K562 (cell line): ENCODE results near the gene GATA6. TPM values are rescaled to one million over a fixed set of nuclear protein-coding genes. Genes with fewer than 3 reads are reported as not detected.

Experiments
- ATAC-seq: fragments of 200-7000 bp; cut with Tn5 transposase; 3 replicates; pipeline ENCODE4 v1.9.1; 2020; ENCODE audit warnings: moderate library complexity
- BruUV-seq: library from RNA; stranded (reverse); fragments of 400-500 nt; replicated peaks from 2 replicates; lab custom pipeline; 2021; lab: Mats Ljungman, UMichigan
- CTCF ChIA-PET: fragments of 300-600 bp; formaldehyde crosslinking; extraction: SDS; loops from one replicate; lab custom pipeline; 2021; ENCODE audit warnings: low intra/inter-chr PET ratio; lab: Yijun Ruan, JAX
- POLR2A ChIA-PET: fragments of 300-600, 350-650 bp; sonication (Branson Sonifier 250); formaldehyde crosslinking; extraction: SDS; loops from one replicate; lab custom pipeline; 2021; ENCODE audit warnings: antibody characterized with exemption, inconsistent platforms; lab: Yijun Ruan, JAX
- DNase-seq, 4 experiments: peaks; one replicate each; pipeline versions ENCODE4 v3.0.0 to v3.0.0-alpha.2; 2011 to 2018; ENCODE audit warnings: low spot score in 3 of 4, mixed read lengths in 3 of 4; ENCODE audit errors: extremely low read depth in 1 of 4
- FAIRE-seq: peaks from 2 replicates; lab custom pipeline; 2011; peaks lifted over from hg19 to GRCh38; lab: Jason Lieb, UNC
- H2AFZ ChIP-seq: 2 replicates; pipeline ENCODE4 v1.6.0; 2011; ENCODE audit warnings: low read depth, low read length, control low read depth, inconsistent platforms
- H3K27ac ChIP-seq: fragments of 200-600 bp; 3 replicates; pipeline ENCODE4 v1.8.0; 2011; ENCODE audit warnings: low read depth, mild to moderate bottlenecking, control low read depth, inconsistent platforms, low read length, moderate library complexity, mixed read lengths; ENCODE audit errors: extremely low read depth
- H3K27me3 ChIP-seq, 2 experiments: fragments of 300-600 bp in 1 of 2; 2 replicates in 1 of 2; 3 replicates in 1 of 2; pipeline versions ENCODE4 v1.6.0 to v1.8.0; 2011; ENCODE audit warnings: inconsistent platforms in 2 of 2, low read length in 2 of 2, mild to moderate bottlenecking in 1 of 2, mixed read lengths in 1 of 2, moderate library complexity in 1 of 2; ENCODE audit not compliant: control insufficient read depth in 2 of 2, insufficient read depth in 2 of 2
- H3K36me3 ChIP-seq: fragments of 300-600 bp; 3 replicates; pipeline ENCODE4 v1.8.0; 2011; ENCODE audit warnings: mild to moderate bottlenecking, low read length, inconsistent platforms; ENCODE audit not compliant: control insufficient read depth, insufficient read depth
- H3K4me1 ChIP-seq, 2 experiments: fragments of 200-600 bp in 1 of 2; replicated peaks in 1 of 2; 2 replicates in 1 of 2; 3 replicates in 1 of 2; pipeline versions ENCODE4 v1.5.1 to v1.8.0; 2011; ENCODE audit warnings: inconsistent platforms in 2 of 2, low read length in 2 of 2, mild to moderate bottlenecking in 1 of 2, mixed read lengths in 1 of 2, moderate library complexity in 1 of 2; ENCODE audit not compliant: control insufficient read depth in 2 of 2, insufficient read depth in 2 of 2
- H3K4me2 ChIP-seq: 2 replicates; pipeline ENCODE4 v1.6.1; 2011; ENCODE audit warnings: low read length, control low read depth, inconsistent platforms, mixed read lengths; ENCODE audit not compliant: insufficient read depth
- H3K4me3 ChIP-seq: fragments of 200-600 bp; sonication (generic), shearing (Covaris generic); 2 replicates; pipeline ENCODE4 v1.5.1; 2016; ENCODE audit warnings: control low read depth, inconsistent platforms
- H3K79me2 ChIP-seq: fragments of 200-600 bp; 3 replicates; pipeline ENCODE4 v1.8.0; 2011; ENCODE audit warnings: low read length, inconsistent platforms; ENCODE audit not compliant: control insufficient read depth, insufficient read depth
- H3K9ac ChIP-seq, 2 experiments: 2 replicates each; pipeline versions ENCODE4 v1.6.0 to v1.6.1; 2011; ENCODE audit warnings: low read depth in 2 of 2, low read length in 2 of 2, control low read depth in 1 of 2, inconsistent platforms in 1 of 2, mild to moderate bottlenecking in 1 of 2, mixed read lengths in 1 of 2; ENCODE audit not compliant: insufficient read depth in 1 of 2
- H3K9me1 ChIP-seq: one replicate; pipeline ENCODE4 v1.6.0; 2011; ENCODE audit warnings: inconsistent platforms, mild to moderate bottlenecking, low read length, moderate library complexity; ENCODE audit not compliant: control insufficient read depth, insufficient read depth
- H3K9me3 ChIP-seq: replicated peaks from 2 replicates; pipeline ENCODE4 v1.5.1; 2011; ENCODE audit warnings: low read depth, low read length, inconsistent platforms; ENCODE audit not compliant: control insufficient read depth, insufficient read depth
- H4K20me1 ChIP-seq: replicated peaks from 2 replicates; pipeline ENCODE4 v1.6.1; 2011; ENCODE audit warnings: low read length, inconsistent platforms, mixed read lengths; ENCODE audit not compliant: control insufficient read depth, insufficient read depth
- CBFA2T2 ChIP-seq: fragments of 450-650 bp; conservative IDR thresholded peaks from 2 replicates; pipeline ENCODE4 v1.6.1; 2017; ENCODE audit warnings: mild to moderate bottlenecking
- CSDE1 ChIP-seq, 2 experiments: fragments of 450-650 bp; IDR thresholded peaks; 2 replicates each; pipeline ENCODE4 v1.6.1; 2016; ENCODE audit warnings: mild to moderate bottlenecking in 1 of 2
- E2F3 ChIP-seq: fragments of 250-450 bp; sonication (Bioruptor Pico); IDR thresholded peaks from 2 replicates; pipeline ENCODE4 v1.4.0; 2020; ENCODE audit warnings: mild to moderate bottlenecking
- HMGXB4 ChIP-seq: sonication (generic); formaldehyde crosslinking; IDR thresholded peaks from 2 replicates; pipeline ENCODE4 v1.8.1; 2023; ENCODE audit warnings: mild to moderate bottlenecking, missing genetic modification reagents
- KAT7 ChIP-seq: sonication (generic); formaldehyde crosslinking; IDR thresholded peaks from 2 replicates; pipeline ENCODE4 v1.8.0; 2022; ENCODE audit warnings: missing genetic modification reagents, mild to moderate bottlenecking, borderline replicate concordance
- LEF1 ChIP-seq: fragments of 450-650 bp; IDR thresholded peaks from 2 replicates; pipeline ENCODE4 v1.6.1; 2016; ENCODE audit warnings: mild to moderate bottlenecking
- MYNN ChIP-seq, 2 experiments: sonication (generic); formaldehyde crosslinking in 1 of 2; IDR thresholded peaks; 2 replicates each; pipeline versions ENCODE4 v1.5.0 to v1.6.1; 2016 to 2020; ENCODE audit warnings: antibody characterized with exemption in 1 of 2, missing genetic modification reagents in 1 of 2
- PHF8 ChIP-seq: fragments of 200-600 bp; sonication (generic); IDR thresholded peaks from 2 replicates; pipeline ENCODE4 v1.6.1; 2012; ENCODE audit warnings: mixed run types, mild to moderate bottlenecking, inconsistent platforms, low read length, moderate library complexity, borderline replicate concordance
- RBM14 ChIP-seq: fragments of 200-400 bp; formaldehyde crosslinking; IDR thresholded peaks from 2 replicates; pipeline ENCODE4 v1.6.1; 2018; ENCODE audit warnings: low read depth, mild to moderate bottlenecking, low read length, moderate library complexity, borderline replicate concordance; ENCODE audit not compliant: insufficient read depth
- RFX1 ChIP-seq: fragments of 450-650 bp; IDR thresholded peaks from 2 replicates; pipeline ENCODE4 v1.6.1; 2016; ENCODE audit warnings: mild to moderate bottlenecking, moderate library complexity
- RNF2 ChIP-seq: sonication (generic); IDR thresholded peaks from 2 replicates; pipeline ENCODE4 v1.6.1; 2016
- SOX6 ChIP-seq: fragments of 450-650 bp; IDR thresholded peaks from 2 replicates; pipeline ENCODE4 v1.6.1; 2014; ENCODE audit warnings: mild to moderate bottlenecking
- TRIM25 ChIP-seq: fragments of 450-650 bp; IDR thresholded peaks from 2 replicates; pipeline ENCODE4 v1.7.0; 2016; ENCODE audit warnings: borderline replicate concordance
- TRIM28 ChIP-seq: fragments of 450-650 bp; IDR thresholded peaks from 2 replicates; pipeline ENCODE4 v1.6.1; 2017
- XRCC4 ChIP-seq: IDR thresholded peaks from one replicate; pipeline ENCODE4 v1.6.1; 2011; ENCODE audit not compliant: insufficient read depth, insufficient read length; ENCODE audit errors: extremely low read depth
- ZEB2 ChIP-seq: fragments of 450-650 bp; IDR thresholded peaks from 2 replicates; pipeline ENCODE4 v1.6.1; 2016
- ZNF347 ChIP-seq: fragments of 450-650 bp; formaldehyde crosslinking; IDR thresholded peaks from 2 replicates; pipeline ENCODE4 v1.4.0; 2020; ENCODE audit warnings: low read depth, mild to moderate bottlenecking, moderate library complexity
- ZNF444 ChIP-seq: fragments of 250-450 bp; sonication (Bioruptor Pico); IDR thresholded peaks from 2 replicates; pipeline ENCODE4 v1.4.0; 2020; ENCODE audit warnings: mild to moderate bottlenecking, moderate library complexity
- WGBS: fragments of 100-300 bp; shearing (Covaris generic); methylation state at CpG from one replicate; pipeline ENCODE4 v1.1.6; 2016; ENCODE audit warnings: low coverage, mixed read lengths; ENCODE audit not compliant: insufficient coverage; ENCODE audit errors: missing lambda C conversion rate; 5-methylcytosine and 5-hydroxymethylcytosine counted together
- in situ Hi-C: fragments of 300-500 bp; cut with MboI; formaldehyde crosslinking; loops from 4 replicates; pipeline ENCODE4 v1.15.0; 2018; ENCODE audit warnings: inconsistent platforms, mixed read lengths
- intact Hi-C: fragments of 100-400 bp; cut with micrococcal nuclease; formaldehyde crosslinking; loops from 2 replicates; pipeline ENCODE4 v1.14.2; 2022
- polyA plus RNA-seq, 8 experiments: library from polyadenylated mRNA; depleted of rRNA in 4 of 8; stranded (reverse) in 5 of 8; unstranded in 3 of 8; fragments of >200 nt; fragmentation: Nextera tagmentation in 2 of 8; fragmentation: Illumina TruSeq in 1 of 8; extraction: Ambion mirVana in 2 of 8; extraction: Trizol in 1 of 8; gene quantifications; 2 replicates each; pipeline versions ENCODE4 v1.2.1 to v1.2.3, GENCODE V29; 2011 to 2014; ENCODE audit warnings: inconsistent platforms in 1 of 8, missing spikeins in 1 of 8
- total RNA-seq, 7 experiments: library from RNA; depleted of rRNA in 6 of 7; stranded (reverse); fragments of >200 nt in 6 of 7; fragmentation: Illumina TruSeq in 2 of 7; extraction: Trizol in 2 of 7; gene quantifications; 2 replicates each; pipeline versions ENCODE4 v1.2.1 to v1.2.3, GENCODE V29; 2011 to 2021; ENCODE audit warnings: low replicate concordance in 1 of 7

GATA6 gene
- total and polyA plus RNA-seq, 9 of the 15 experiments (the other 6 are each of a cell fraction or from before 2014, with no cell fraction given), result 0.01 to 0.24 (median 0.16) TPM; not detected in 5

- TF ChIP-seq RNF2, result no peak
- TF ChIP-seq E2F3 (CRISPR knock-in tag), result no peak
- TF ChIP-seq TRIM28, result no peak
- TF ChIP-seq, all 486 proteins: peak for 0
Observed at GRCh38 chr18:22161090-22161489, 8.3 kb upstream of the GATA6 start (continued).

GRCh38 chr18:22163416-22164161, 5.8 kb upstream of the GATA6 start:
- H3K9ac ChIP-seq, result no peak overlapping the region
- intact Hi-C loops, result no loop called here
- no peak overlapping the region for H3K4me2 ChIP-seq
- TF ChIP-seq CBFA2T2 (no peak), LEF1 (no peak), ZNF444 (CRISPR knock-in tag) (no peak), KAT7 (no peak), MYNN (IDR thresholded peaks at IDR 0.05) (no peak), MYNN (CRISPR knock-in tag; IDR thresholded peaks at IDR 0.05) (no peak), TRIM25 (no peak), RBM14 (no peak), SOX6 (no peak), ZEB2 (no peak), ZNF347 (CRISPR knock-in tag) (no peak), RFX1 (no peak), CSDE1 (IDR thresholded peaks at IDR 0.05) (no peak), XRCC4 (no peak), PHF8 (no peak), HMGXB4 (CRISPR knock-in tag) (no peak)
- DNase-seq (no peak), ATAC-seq (no peak), FAIRE-seq (no peak)
- ChIA-PET POLR2A (interaction anchor here (0.6 kb wide), 1 partner anchor 918 kb away, joined by 3 read pairs; no protein-coding TSS in a partner anchor), CTCF (no interaction called here)
- 0% methylated on average over 8 of the region's 8 CpGs for WGBS
- in situ Hi-C loops, result no loop called here
- peaks cover 5 to 15% of the 10 kb centered on the region in 2 experiments for H3K4me1 ChIP-seq
- no peak overlapping the region for H3K4me3 ChIP-seq
- H3K79me2 ChIP-seq, result no peaks in the 10 kb centered on the region
- H4K20me1 ChIP-seq, result peaks cover 4% of the 10 kb centered on the region
- no peaks in the 10 kb centered on the region for H3K36me3 ChIP-seq
- H3K9me1 ChIP-seq, result no peaks in the 10 kb centered on the region
- H3K27ac ChIP-seq, result no peak overlapping the region
- no peak overlapping the region for H2AFZ ChIP-seq
- peaks cover 51 to 56% of the 10 kb centered on the region in 2 experiments for H3K27me3 ChIP-seq
- H3K9me3 ChIP-seq, result no peaks in the 10 kb centered on the region
- BruUV-seq, result no TSS peak
